Progenitor cell of endocrine pancreas (in vitro differentiated cells): ENCODE results near the gene GSE1. TPM values are rescaled to one million over a fixed set of nuclear protein-coding genes. Genes with fewer than 3 reads are reported as not detected.
A peak's percentile ranks its signal among the peaks of the same experiment; 100 is the strongest.

Source experiments
- DNase-seq: peaks from one replicate; pipeline ENCODE4 v3.0.0; 2021; ENCODE audit warnings: low spot score; ENCODE audit not compliant: unreplicated experiment
- H3K27ac Mint-ChIP-seq: 2 replicates; pipeline ENCODE4 v1.8.0; 2021; ENCODE audit warnings: mild to moderate bottlenecking, moderate library complexity, mixed read lengths
- H3K27me3 Mint-ChIP-seq: 2 replicates; pipeline ENCODE4 v1.8.0; 2021; ENCODE audit warnings: mixed read lengths
- H3K36me3 Mint-ChIP-seq: 2 replicates; pipeline ENCODE4 v1.8.0; 2022; ENCODE audit warnings: mixed read lengths; ENCODE audit not compliant: insufficient read depth
- H3K4me1 Mint-ChIP-seq: 2 replicates; pipeline ENCODE4 v1.8.0; 2021; ENCODE audit warnings: low read depth, mixed read lengths
- H3K4me3 Mint-ChIP-seq: 2 replicates; pipeline ENCODE4 v1.8.0; 2021; ENCODE audit warnings: low read depth, mild to moderate bottlenecking, moderate library complexity, mixed read lengths
- H3K9me3 Mint-ChIP-seq: 2 replicates; pipeline ENCODE4 v1.8.0; 2021; ENCODE audit warnings: low read depth, mixed read lengths
- CTCF ChIP-seq: fragments of 200-600 bp; sonication (generic); IDR thresholded peaks from one replicate; pipeline ENCODE4 v1.5.0; 2021; ENCODE audit warnings: antibody characterized with exemption, mild to moderate bottlenecking; ENCODE audit not compliant: unreplicated experiment
- total RNA-seq: library from RNA; stranded (reverse); gene quantifications from 2 replicates; pipeline ENCODE4 v1.2.1, GENCODE V29; 2021

Gene GSE1
- total RNA-seq, 1 donor from 2014 or later = 136 TPM

- Mint-ChIP-seq H3K27ac (no peak overlapping the region), H3K4me3 (no peak overlapping the region), H3K9me3 (no peaks in the 10 kb centered on the region), H3K4me1 (no peaks in the 10 kb centered on the region), H3K36me3 (no peaks in the 10 kb centered on the region), H3K27me3 (peaks cover 18% of the 10 kb centered on the region)
- DNase-seq = no peak
- no peak for TF ChIP-seq CTCF
These were observed 107.1 kb downstream of the GSE1 start for GRCh38 chr16:85720302-85720637.

- Mint-ChIP-seq H3K4me1 (no peaks in the 10 kb centered on the region), H3K9me3 (no peaks in the 10 kb centered on the region), H3K27me3 (peaks cover 25% of the 10 kb centered on the region), H3K36me3 (no peaks in the 10 kb centered on the region), H3K4me3 (no peak overlapping the region), H3K27ac (no peak overlapping the region)
- no peak for DNase-seq
- TF ChIP-seq CTCF = no peak
These were observed 109.2 kb downstream of the GSE1 start for GRCh38 chr16:85722128-85722893.

- peak overlapping the region; percentile 69 for H3K27ac Mint-ChIP-seq
- H3K9me3 Mint-ChIP-seq = no peaks in the 10 kb centered on the region
- H3K36me3 Mint-ChIP-seq = no peaks in the 10 kb centered on the region
- H3K4me1 Mint-ChIP-seq = no peaks in the 10 kb centered on the region
- TF ChIP-seq CTCF = no peak
- peaks cover 22% of the 10 kb centered on the region for H3K27me3 Mint-ChIP-seq
- no peak overlapping the region for H3K4me3 Mint-ChIP-seq
- DNase-seq = no peak
These were observed 111.2 kb downstream of the GSE1 start for GRCh38 chr16:85724126-85724879.

- no peaks in the 10 kb centered on the region for H3K36me3 Mint-ChIP-seq
- H3K4me3 Mint-ChIP-seq = no peak overlapping the region
- H3K27ac Mint-ChIP-seq = no peak overlapping the region
- no peak for TF ChIP-seq CTCF
- no peak for DNase-seq
- H3K27me3 Mint-ChIP-seq = peaks cover 26% of the 10 kb centered on the region
- H3K9me3 Mint-ChIP-seq = no peaks in the 10 kb centered on the region
- no peaks in the 10 kb centered on the region for H3K4me1 Mint-ChIP-seq
These were observed 111.8 kb downstream of the GSE1 start for GRCh38 chr16:85724936-85725335.

Other genes starting within 250 kb of the GSE1 start
- gene GINS2, start 75.6 kb downstream of the GSE1 start, total RNA-seq = 20.9 and 22.3 TPM in 2 replicates
- gene C16orf74, start 137.8 kb downstream of the GSE1 start, total RNA-seq = 0.42 and 0.65 TPM in 2 replicates
- 45.2 and 48.7 TPM in 2 replicates for gene EMC8, start 186.2 kb downstream of the GSE1 start, total RNA-seq
- gene COX4I1, start 186.4 kb downstream of the GSE1 start, total RNA-seq = 466 and 513 TPM in 2 replicates